IMR-90 (cell line): ENCODE results near the gene NCKAP5. TPM values are rescaled to one million over a fixed set of nuclear protein-coding genes. Genes with fewer than 3 reads are reported as not detected.

Source experiments
- ATAC-seq: fragments of 200-7000 bp; cut with Tn5 transposase; 2 replicates; pipeline ENCODE4 v1.9.1; 2020; ENCODE audit warnings: low read depth, mild to moderate bottlenecking, moderate library complexity
- BruUV-seq: library from RNA; stranded (reverse); fragments of 400-500 nt; replicated peaks from 2 replicates; lab custom pipeline; 2021; lab: Mats Ljungman, UMichigan
- CTCF ChIA-PET: fragments of 300-600 bp; formaldehyde crosslinking; extraction: SDS; loops from one replicate; lab custom pipeline; 2021; ENCODE audit warnings: antibody characterized with exemption; lab: Yijun Ruan, JAX
- POLR2A ChIA-PET: fragments of 300-600 bp; sonication (Branson Sonifier 250); formaldehyde crosslinking; loops from one replicate; lab custom pipeline; 2022; ENCODE audit warnings: antibody characterized with exemption; ENCODE audit not compliant: unreplicated experiment; lab: Charles Lee
- DNase-seq: peaks from one replicate; pipeline ENCODE4 v3.0.0; 2013
- H2AFZ ChIP-seq: replicated peaks from 2 replicates; pipeline ENCODE3; 2013; ENCODE audit warnings: low read length, mild to moderate bottlenecking; ENCODE audit not compliant: poor library complexity
- H2AK5ac ChIP-seq: 2 replicates; pipeline ENCODE4 v1.6.1; 2013; ENCODE audit warnings: low read depth, low read length, inconsistent platforms
- H2AK9ac ChIP-seq: replicated peaks from 2 replicates; pipeline ENCODE3; 2013; ENCODE audit warnings: mild to moderate bottlenecking, low read depth, low read length, moderate library complexity; ENCODE audit not compliant: poor library complexity
- H2BK120ac ChIP-seq: 2 replicates; pipeline ENCODE4 v1.6.1; 2013; ENCODE audit warnings: low read depth, low read length, inconsistent platforms
- H2BK15ac ChIP-seq: 3 replicates; pipeline ENCODE4 v1.6.1; 2013; ENCODE audit warnings: low read depth, low read length, inconsistent platforms
- H2BK20ac ChIP-seq: 2 replicates; pipeline ENCODE4 v1.6.1; 2013; ENCODE audit warnings: low read depth, mild to moderate bottlenecking, inconsistent platforms, low read length, moderate library complexity
- H2BK5ac ChIP-seq: 2 replicates; pipeline ENCODE4 v1.6.1; 2013; ENCODE audit warnings: mild to moderate bottlenecking, low read depth, low read length, inconsistent platforms; ENCODE audit not compliant: poor library complexity, severe bottlenecking
- H3K14ac ChIP-seq: replicated peaks from 2 replicates; pipeline ENCODE4 v1.6.1; 2013; ENCODE audit warnings: low read depth, low read length, inconsistent platforms
- H3K18ac ChIP-seq: 2 replicates; pipeline ENCODE4 v1.6.1; 2013; ENCODE audit warnings: low read depth, low read length, control low read depth
- H3K23ac ChIP-seq: 2 replicates; pipeline ENCODE4 v1.6.1; 2013; ENCODE audit warnings: low read depth, low read length, inconsistent platforms
- H3K27ac ChIP-seq: 2 replicates; pipeline ENCODE4 v1.5.1; 2013; ENCODE audit warnings: mild to moderate bottlenecking, control low read depth, low read length; ENCODE audit not compliant: insufficient read depth
- H3K27me3 ChIP-seq: 2 replicates; pipeline ENCODE4 v1.6.1; 2013; ENCODE audit warnings: low read length; ENCODE audit not compliant: control insufficient read depth, insufficient read depth
- H3K36me3 ChIP-seq: 2 replicates; pipeline ENCODE4 v1.6.1; 2013; ENCODE audit warnings: low read length, mixed read lengths; ENCODE audit not compliant: control insufficient read depth, insufficient read depth
- H3K4ac ChIP-seq: 2 replicates; pipeline ENCODE4 v1.6.1; 2013; ENCODE audit warnings: low read depth, low read length, inconsistent platforms
- H3K4me1 ChIP-seq: 2 replicates; pipeline ENCODE4 v1.6.1; 2013; ENCODE audit warnings: low read length, mixed read lengths; ENCODE audit not compliant: control insufficient read depth, insufficient read depth
- H3K4me2 ChIP-seq: 2 replicates; pipeline ENCODE4 v1.6.1; 2013; ENCODE audit warnings: low read depth, mild to moderate bottlenecking, control low read depth, low read length, moderate library complexity
- H3K4me3 ChIP-seq: 2 replicates; pipeline ENCODE4 v1.5.1; 2013; ENCODE audit warnings: low read depth, mild to moderate bottlenecking, control low read depth, low read length, moderate library complexity; ENCODE audit not compliant: insufficient read depth
- H3K56ac ChIP-seq: 2 replicates; pipeline ENCODE4 v1.6.1; 2013; ENCODE audit warnings: low read length, inconsistent platforms; ENCODE audit not compliant: insufficient read depth; ENCODE audit errors: extremely low read depth
- H3K79me1 ChIP-seq, 2 experiments: 2 replicates each; pipeline ENCODE4 v1.6.1; 2013; ENCODE audit warnings: low read length in 2 of 2, inconsistent platforms in 1 of 2, low read depth in 1 of 2
- H3K9ac ChIP-seq: 2 replicates; pipeline ENCODE4 v1.6.1; 2013; ENCODE audit warnings: low read depth, low read length, control low read depth
- H3K9me1 ChIP-seq: 2 replicates; pipeline ENCODE4 v1.6.1; 2013; ENCODE audit warnings: low read length, inconsistent platforms; ENCODE audit not compliant: insufficient read depth
- H3K9me3 ChIP-seq: 2 replicates; pipeline ENCODE4 v1.6.1; 2013; ENCODE audit warnings: low read length; ENCODE audit not compliant: control insufficient read depth, insufficient read depth
- H4K20me1 ChIP-seq: 2 replicates; pipeline ENCODE4 v1.6.1; 2013; ENCODE audit warnings: low read length, inconsistent platforms; ENCODE audit not compliant: insufficient read depth
- H4K5ac ChIP-seq: 2 replicates; pipeline ENCODE4 v1.6.1; 2013; ENCODE audit warnings: mild to moderate bottlenecking, low read depth, low read length, control low read depth
- H4K8ac ChIP-seq, 2 experiments: 2 replicates each; pipeline ENCODE4 v1.6.1; 2013; ENCODE audit warnings: low read depth in 2 of 2, low read length in 2 of 2, control low read depth in 1 of 2, inconsistent platforms in 1 of 2
- H4K91ac ChIP-seq: 2 replicates; pipeline ENCODE4 v1.6.1; 2013; ENCODE audit warnings: low read depth, low read length, inconsistent platforms; ENCODE audit not compliant: insufficient read depth
- CEBPB ChIP-seq: IDR thresholded peaks from 2 replicates; pipeline ENCODE4 v1.6.1; 2012; ENCODE audit warnings: low read depth, low read length, improper control_type of control experiment
- MXI1 ChIP-seq: IDR thresholded peaks from 2 replicates; pipeline ENCODE4 v1.6.1; 2012; ENCODE audit warnings: low read depth, mild to moderate bottlenecking, low read length, moderate library complexity, borderline replicate concordance
- NFE2L2 ChIP-seq: fragments of 150-350 bp; IDR thresholded peaks from 2 replicates; pipeline ENCODE4 v1.6.1; 2016; ENCODE audit warnings: low read depth, mild to moderate bottlenecking, low read length
- WGBS, 2 experiments: methylation state at CpG; one replicate each; pipeline versions ENCODE4 v1.1.5 to v1.1.7; 2013; ENCODE audit warnings: missing lambda C conversion rate in 2 of 2; ENCODE audit not compliant: insufficient read length in 1 of 2; ENCODE audit errors: extremely low coverage in 2 of 2; 5-methylcytosine and 5-hydroxymethylcytosine counted together
- dilution Hi-C: fragments of 300-500 bp; cut with HindIII; formaldehyde crosslinking; loops from one replicate; pipeline ENCODE4 v1.14.3; 2018; ENCODE audit warnings: low sequenced_read_pairs; ENCODE audit not compliant: unreplicated experiment
- in situ Hi-C: fragments of 300-500 bp; cut with MboI; formaldehyde crosslinking; loops from 3 replicates; pipeline ENCODE4 v1.14.3; 2019; ENCODE audit warnings: low sequenced_read_pairs, inconsistent platforms, mixed read lengths
- intact Hi-C: fragments of 100-400 bp; cut with micrococcal nuclease; formaldehyde crosslinking; loops from 2 replicates; pipeline ENCODE4 v1.10.0; 2022
- polyA plus RNA-seq, 3 experiments: library from polyadenylated mRNA; depleted of rRNA; stranded (reverse); fragments of >200 nt; gene quantifications; 2 replicates each; pipeline ENCODE4 v1.2.3, GENCODE V29; 2012; ENCODE audit warnings: low replicate concordance in 1 of 3
- total RNA-seq: library from RNA; depleted of rRNA; stranded (reverse); fragments of >200 nt; gene quantifications from 2 replicates; pipeline ENCODE4 v1.2.3, GENCODE V29; 2012

NCKAP5 gene
- total and polyA plus RNA-seq, 2 of the 4 experiments (the other 2 are of a cell fraction), result 2.7 to 3.9 TPM

GRCh38 chr2:133109772-133110171, 458.5 kb downstream of the NCKAP5 start:
- H3K18ac ChIP-seq, result no peak overlapping the region
- H3K4me2 ChIP-seq, result no peak overlapping the region
- dilution Hi-C loops (no loop called here), intact Hi-C loops (no loop called here), in situ Hi-C loops (no loop called here)
- ChIA-PET CTCF (no interaction called here), POLR2A (no interaction called here)
- H3K4me3 ChIP-seq, result no peak overlapping the region
- no peak overlapping the region for H3K27ac ChIP-seq
- H2AK5ac ChIP-seq, result no peak overlapping the region
- H4K91ac ChIP-seq, result no peak overlapping the region
- peaks cover 6 to 50% of the 10 kb centered on the region in 2 experiments; a peak in 3 of 4 replicates for H3K79me1 ChIP-seq
- H2AK9ac ChIP-seq, result no peak overlapping the region
- no peak overlapping the region for H3K23ac ChIP-seq
- H3K9me3 ChIP-seq, result no peaks in the 10 kb centered on the region
- no peak overlapping the region for H4K5ac ChIP-seq
- peaks cover 11% of the 10 kb centered on the region; the same call in 1 of the 2 replicates for H3K9me1 ChIP-seq
- H3K14ac ChIP-seq, result no peak overlapping the region
- H2BK15ac ChIP-seq, result no peak overlapping the region
- peak; percentile 74 for DNase-seq
- no peak overlapping the region for H2BK20ac ChIP-seq
- ATAC-seq, result peak; percentile 74; the same call in 1 of the 2 replicates
- no peak overlapping the region for H4K8ac ChIP-seq
- TF ChIP-seq NFE2L2, result no peak
- no peak for TF ChIP-seq MXI1
- TF ChIP-seq CEBPB, result peak; percentile 42; the same call in 1 of the 2 replicates
- peaks cover 16% of the 10 kb centered on the region; the same call in 1 of the 2 replicates for H4K20me1 ChIP-seq
- no peak overlapping the region for H2BK5ac ChIP-seq
- H3K36me3 ChIP-seq, result no peaks in the 10 kb centered on the region
- no peak overlapping the region for H2AFZ ChIP-seq
- 0 out of 2 replicates have a peak overlapping the region, but pooled peaks have one; percentile 60 for H2BK120ac ChIP-seq
- no TSS peak for BruUV-seq
- no peak overlapping the region for H3K4ac ChIP-seq
- no CpG with 5 or more reads among the region's 4 CpGs for WGBS, 2 experiments
- no peak overlapping the region for H3K9ac ChIP-seq
- H3K27me3 ChIP-seq, result no peaks in the 10 kb centered on the region
- H3K56ac ChIP-seq, result no peak overlapping the region
- H3K4me1 ChIP-seq, result 0 out of 2 replicates have a peak, but pooled peaks cover 2% of the 10 kb centered on the region
